Lung (tissue), 12 donors: Measurements from ENCODE around the gene MAGI2. TPM values are rescaled to one million over a fixed set of nuclear protein-coding genes. Genes with fewer than 3 reads are reported as not detected.

Source experiments
- ATAC-seq: fragments of 200-7000 bp; cut with Tn5 transposase; one replicate; pipeline ENCODE4 v1.9.1; 2020; ENCODE audit warnings: moderate number of reproducible peaks; ENCODE audit not compliant: insufficient read depth, low FRiP score
- DNase-seq, 3 donors: peaks; one replicate each; pipeline ENCODE4 v3.0.0-alpha.2; 2013 to 2017
- H3K27ac ChIP-seq, 2 donors: one replicate each; pipeline ENCODE4 v1.5.1; 2013; ENCODE audit warnings: mild to moderate bottlenecking in 2 of 2, moderate library complexity in 2 of 2, control low read depth in 1 of 2, inconsistent platforms in 1 of 2, low read depth in 1 of 2, low read length in 1 of 2
- H3K27me3 ChIP-seq, 3 donors: one replicate each; pipeline ENCODE4 v1.5.1; 2013; ENCODE audit warnings: low read length in 2 of 3; ENCODE audit not compliant: control insufficient read depth in 3 of 3, insufficient read depth in 3 of 3
- H3K36me3 ChIP-seq, 4 donors: one replicate each; pipeline ENCODE4 v1.5.1; 2013; ENCODE audit warnings: low read length in 4 of 4, mild to moderate bottlenecking in 1 of 4, moderate library complexity in 1 of 4; ENCODE audit not compliant: control insufficient read depth in 4 of 4, insufficient read depth in 4 of 4
- H3K4me1 ChIP-seq, 5 donors: one replicate each; pipeline ENCODE4 v1.5.1; 2013; ENCODE audit warnings: low read length in 5 of 5, mild to moderate bottlenecking in 2 of 5, moderate library complexity in 1 of 5; ENCODE audit not compliant: control insufficient read depth in 5 of 5, insufficient read depth in 5 of 5
- H3K4me3 ChIP-seq: one replicate; pipeline ENCODE4 v1.5.1; 2013; ENCODE audit warnings: mild to moderate bottlenecking, control low read depth, moderate library complexity
- H3K9ac ChIP-seq, 2 donors: one replicate each; pipeline ENCODE4 v1.5.1; 2013; ENCODE audit warnings: low read length in 2 of 2, control low read depth in 1 of 2; ENCODE audit not compliant: insufficient read depth in 1 of 2
- H3K9me3 ChIP-seq, 4 donors: one replicate each; pipeline ENCODE4 v1.5.1; 2013; ENCODE audit warnings: low read length in 3 of 4, mild to moderate bottlenecking in 1 of 4, moderate library complexity in 1 of 4; ENCODE audit not compliant: control insufficient read depth in 4 of 4, insufficient read depth in 3 of 4
- CTCF ChIP-seq: IDR thresholded peaks from 2 replicates; pipeline ENCODE4 v1.5.1; 2012; ENCODE audit warnings: mild to moderate bottlenecking; ENCODE audit errors: control extremely low read depth, extremely low read depth
- WGBS, 2 donors: extraction: QIAGEN DNeasy Blood & Tissue Kit; methylation state at CpG; one replicate each; pipeline ENCODE4 v1.1.7; 2013; 5-methylcytosine and 5-hydroxymethylcytosine counted together
- polyA plus RNA-seq, 2 donors: library from polyadenylated mRNA; stranded (reverse); fragments of 200-250 nt; gene quantifications; one replicate each; pipeline ENCODE4 v1.2.1, GENCODE V29; 2013
- total RNA-seq, 2 donors: library from RNA; depleted of rRNA in 1 of 2; stranded (reverse); fragments of >200 nt in 1 of 2; gene quantifications; one replicate each; pipeline ENCODE4 v1.2.1, GENCODE V29; 2014 to 2021
- donor health status: control.
- donor health status: control.
- donor health status: Bipolar disorder and iron deficiency.
- donor health status: healthy.
- donor health status: DM: yes; HTN: yes; CAD: no.

Gene MAGI2
- total and polyA plus RNA-seq, 4 donors: 0.94 to 18.0 (median 5.3) TPM

- no peaks in the 10 kb centered on the region for H3K27me3 ChIP-seq
- H3K4me1 ChIP-seq: peaks cover 0 to 5% (median 0%) of the 10 kb centered on the region in 5 donors
- no peak for TF ChIP-seq CTCF
- H3K9ac ChIP-seq: no peak overlapping the region
- DNase-seq: no peak
- H3K4me3 ChIP-seq: no peak overlapping the region
- H3K36me3 ChIP-seq: no peaks in the 10 kb centered on the region
- no peaks in the 10 kb centered on the region for H3K9me3 ChIP-seq
- ATAC-seq: no peak
- H3K27ac ChIP-seq: no peak overlapping the region
- WGBS, 2 donors: 58 to 79% methylated on average over 1 of the region's 1 CpG
Observed at GRCh38 chr7:78350391-78350790, 1103.1 kb downstream of the MAGI2 start.

GRCh38 chr7:78346827-78347226, 1106.6 kb downstream of the MAGI2 start:
- H3K27ac ChIP-seq: peak overlapping the region in 1 of 2 donors; percentile 33
- no peaks in the 10 kb centered on the region for H3K36me3 ChIP-seq
- ATAC-seq: peak; percentile 44
- 73 to 90% methylated on average over 4 of the region's 4 CpGs for WGBS, 2 donors
- H3K9ac ChIP-seq: no peak overlapping the region
- peaks cover 0 to 5% (median 0%) of the 10 kb centered on the region in 5 donors for H3K4me1 ChIP-seq
- H3K4me3 ChIP-seq: no peak overlapping the region
- H3K27me3 ChIP-seq: no peaks in the 10 kb centered on the region
- TF ChIP-seq CTCF: no peak
- DNase-seq: peak in 1 of 3 donors; percentile 23
- H3K9me3 ChIP-seq: no peaks in the 10 kb centered on the region

GRCh38 chr7:78345979-78346378, 1107.5 kb downstream of the MAGI2 start:
- H3K36me3 ChIP-seq: no peaks in the 10 kb centered on the region
- H3K27ac ChIP-seq: no peak overlapping the region
- 53 to 80% methylated on average over 3 of the region's 3 CpGs for WGBS, 2 donors
- no peaks in the 10 kb centered on the region for H3K27me3 ChIP-seq
- peak; percentile 52 for ATAC-seq
- no peak overlapping the region for H3K9ac ChIP-seq
- DNase-seq: peak in 2 of 3 donors; percentile 17 to 54
- H3K4me3 ChIP-seq: no peak overlapping the region
- peaks cover 0 to 5% (median 0%) of the 10 kb centered on the region in 5 donors for H3K4me1 ChIP-seq
- no peak for TF ChIP-seq CTCF
- no peaks in the 10 kb centered on the region for H3K9me3 ChIP-seq

GRCh38 chr7:78345293-78345911, 1108.1 kb downstream of the MAGI2 start:
- 88 to 89% methylated on average over 14 of the region's 14 CpGs for WGBS, 2 donors
- ATAC-seq (no peak), DNase-seq (no peak)
- H3K27me3 ChIP-seq: no peaks in the 10 kb centered on the region
- H3K4me3 ChIP-seq: no peak overlapping the region
- peaks cover 0 to 5% (median 0%) of the 10 kb centered on the region in 5 donors for H3K4me1 ChIP-seq
- no peak overlapping the region for H3K9ac ChIP-seq
- no peaks in the 10 kb centered on the region for H3K36me3 ChIP-seq
- TF ChIP-seq CTCF: no peak
- no peak overlapping the region for H3K27ac ChIP-seq
- H3K9me3 ChIP-seq: no peaks in the 10 kb centered on the region
